Measurements from ENCODE around the gene RPH3AL. TPM values are rescaled to one million over a fixed set of nuclear protein-coding genes. Genes with fewer than 3 reads are reported as not detected.

RPH3AL gene
- total RNA-seq, 1 experiment from 2014 or later = 24.9 TPM

GRCh38 chr17:376936-377863 lies 24.6 kb upstream of the RPH3AL start:
- no peaks in the 10 kb centered on the region for H3K27me3 ChIP-seq (ENCODE audit: low read length)
- ATAC-seq (no peak), DNase-seq (no peak)
- no peaks in the 10 kb centered on the region for H3K9me2 ChIP-seq (replicated peaks; ENCODE audit: low read length)
- POLR2A ChIA-PET (ENCODE audit: unreplicated experiment) = no interaction called here
- no peaks in the 10 kb centered on the region for H4K20me1 ChIP-seq (ENCODE audit: low read length)
- BruUV-seq (replicated peaks) = no TSS peak
- no peak overlapping the region for H2AFZ ChIP-seq (ENCODE audit: low read length)
- no peak overlapping the region for H3K27ac ChIP-seq (ENCODE audit: low read length)
- TF ChIP-seq EZH2 (IDR thresholded peaks at IDR 0.05; ENCODE audit: low read length, unreplicated experiment) (no peak), EZH2phosphoT487 (IDR thresholded peaks at IDR 0.05; ENCODE audit: borderline replicate concordance, low read length) (no peak)
- TF ChIP-seq, protein P1, sequence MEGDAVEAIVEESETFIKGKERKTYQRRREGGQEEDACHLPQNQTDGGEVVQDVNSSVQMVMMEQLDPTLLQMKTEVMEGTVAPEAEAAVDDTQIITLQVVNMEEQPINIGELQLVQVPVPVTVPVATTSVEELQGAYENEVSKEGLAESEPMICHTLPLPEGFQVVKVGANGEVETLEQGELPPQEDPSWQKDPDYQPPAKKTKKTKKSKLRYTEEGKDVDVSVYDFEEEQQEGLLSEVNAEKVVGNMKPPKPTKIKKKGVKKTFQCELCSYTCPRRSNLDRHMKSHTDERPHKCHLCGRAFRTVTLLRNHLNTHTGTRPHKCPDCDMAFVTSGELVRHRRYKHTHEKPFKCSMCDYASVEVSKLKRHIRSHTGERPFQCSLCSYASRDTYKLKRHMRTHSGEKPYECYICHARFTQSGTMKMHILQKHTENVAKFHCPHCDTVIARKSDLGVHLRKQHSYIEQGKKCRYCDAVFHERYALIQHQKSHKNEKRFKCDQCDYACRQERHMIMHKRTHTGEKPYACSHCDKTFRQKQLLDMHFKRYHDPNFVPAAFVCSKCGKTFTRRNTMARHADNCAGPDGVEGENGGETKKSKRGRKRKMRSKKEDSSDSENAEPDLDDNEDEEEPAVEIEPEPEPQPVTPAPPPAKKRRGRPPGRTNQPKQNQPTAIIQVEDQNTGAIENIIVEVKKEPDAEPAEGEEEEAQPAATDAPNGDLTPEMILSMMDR (conservative IDR thresholded peaks at IDR 0.05; ENCODE audit: low read depth, low read length) = no peak
- no peak overlapping the region for H3K9ac ChIP-seq (ENCODE audit: low read length)
- intact Hi-C loops (cut with micrococcal nuclease) = no loop called here
- no peaks in the 10 kb centered on the region for H3K9me3 ChIP-seq (ENCODE audit: low read length)
- no peaks in the 10 kb centered on the region for H3K36me3 ChIP-seq (ENCODE audit: low read depth, low read length)
- CTCF ChIA-PET = no interaction called here
- no peak overlapping the region for H3K4me2 ChIP-seq (ENCODE audit: low read length)
- H3K4me3 ChIP-seq (ENCODE audit: low read length) = no peak overlapping the region
- H3F3A ChIP-seq (ENCODE audit: low read length, unreplicated experiment) = no peaks in the 10 kb centered on the region
- no peaks in the 10 kb centered on the region for H3K79me2 ChIP-seq (ENCODE audit: low read length)
- peaks cover 4% of the 10 kb centered on the region; the same call in 1 of the 2 replicates for H3K4me1 ChIP-seq (ENCODE audit: insufficient read depth, low read length)

DNA sequence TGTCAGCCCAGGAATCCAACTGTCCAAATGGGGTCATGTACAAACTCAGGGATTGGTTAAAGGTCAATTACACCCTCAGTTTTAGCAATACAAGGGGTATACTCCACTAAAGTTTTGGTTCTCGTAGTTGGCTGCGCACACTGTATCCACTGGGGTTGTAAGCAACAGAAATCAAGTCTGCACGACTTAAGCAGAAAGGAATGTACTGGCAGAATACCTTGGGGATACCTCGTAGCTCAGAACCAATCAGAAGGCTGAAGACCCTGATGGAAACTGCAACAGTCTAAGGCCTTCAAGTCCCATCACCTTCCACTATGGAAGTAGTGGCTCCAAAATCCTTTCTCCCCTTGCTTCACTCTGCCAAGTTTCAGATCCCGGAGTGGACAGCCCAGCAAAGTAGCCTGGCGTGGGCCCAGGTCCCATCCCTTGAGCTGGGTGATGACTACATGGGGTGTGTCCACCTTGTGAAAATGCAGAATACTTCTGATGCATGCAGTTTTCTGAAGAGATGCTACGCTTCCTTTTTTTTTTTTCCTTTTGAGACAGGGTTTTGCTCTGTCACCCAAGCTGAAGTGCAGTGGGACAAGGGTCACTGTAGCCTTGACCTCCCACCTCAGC lies 21.1 kb upstream of the RPH3AL start:
- Histone ChIP-seq H2AFZ (ENCODE audit: low read length) (no peak overlapping the region), H3K9me3 (ENCODE audit: low read length) (no peaks in the 10 kb centered on the region), H4K20me1 (ENCODE audit: low read length) (no peaks in the 10 kb centered on the region), H3K27me3 (ENCODE audit: low read length) (no peaks in the 10 kb centered on the region), H3K4me2 (ENCODE audit: low read length) (no peak overlapping the region), H3K9ac (ENCODE audit: low read length) (no peak overlapping the region), H3K9me2 (replicated peaks; ENCODE audit: low read length) (no peaks in the 10 kb centered on the region), H3K4me3 (ENCODE audit: low read length) (no peak overlapping the region), H3K27ac (ENCODE audit: low read length) (no peak overlapping the region), H3K4me1 (ENCODE audit: insufficient read depth, low read length) (peaks cover 4% of the 10 kb centered on the region; the same call in 1 of the 2 replicates), H3F3A (ENCODE audit: low read length, unreplicated experiment) (no peaks in the 10 kb centered on the region), H3K36me3 (ENCODE audit: low read depth, low read length) (no peaks in the 10 kb centered on the region), H3K79me2 (ENCODE audit: low read length) (no peaks in the 10 kb centered on the region)
- ATAC-seq = peak; percentile 57
- DNase-seq = peak; percentile 58
- TF ChIP-seq EZH2 (IDR thresholded peaks at IDR 0.05; ENCODE audit: low read length, unreplicated experiment) = no peak
- TF ChIP-seq EZH2phosphoT487 (IDR thresholded peaks at IDR 0.05; ENCODE audit: borderline replicate concordance, low read length) = no peak
- TF ChIP-seq, protein P1 (conservative IDR thresholded peaks at IDR 0.05; ENCODE audit: low read depth, low read length) = no peak
- ChIA-PET POLR2A (ENCODE audit: unreplicated experiment) (no interaction called here), CTCF (interaction anchor here (0.5 kb wide), 1 partner anchor 75 kb away, joined by 3 read pairs; no protein-coding TSS in a partner anchor)
- intact Hi-C loops (cut with micrococcal nuclease) = no loop called here
- BruUV-seq (replicated peaks) = no TSS peak

All from PC-3 (cell line).